ENCODE data around the gene ZNF577.

Gene ZNF577

GRCh38 chr19:51861870-51862622 is 25.7 kb downstream of the ZNF577 start:
- DNase-seq = no peak

GRCh38 chr19:51837145-51837544 is 50.6 kb downstream of the ZNF577 start:
- DNase-seq = no peak

GRCh38 chr19:51830274-51830673 is 57.5 kb downstream of the ZNF577 start:
- DNase-seq = peak; percentile 32

GRCh38 chr19:51824281-51825005 is 63.3 kb downstream of the ZNF577 start:
- peak; percentile 62 for DNase-seq

GRCh38 chr19:51822946-51823345 is 64.8 kb downstream of the ZNF577 start:
- no peak for DNase-seq

GRCh38 chr19:51822325-51822724 is 65.4 kb downstream of the ZNF577 start:
- peak; percentile 52 for DNase-seq

- DNase-seq = no peak
Observed at GRCh38 chr19:51821921-51822320, 65.8 kb downstream of the ZNF577 start.

- DNase-seq = no peak
Observed at GRCh38 chr19:51821456-51821855, 66.3 kb downstream of the ZNF577 start.
